Muscle of leg (tissue), 11 donors: ENCODE measurements around the gene CFAP221. TPM values are rescaled to one million over a fixed set of nuclear protein-coding genes. Genes with fewer than 3 reads are reported as not detected.
A peak's percentile ranks its signal among the peaks of the same experiment; 100 is the strongest.

Experiments used
- DNase-seq: peaks from one replicate; pipeline ENCODE4 v3.0.0; 2013
- H3K27ac ChIP-seq: one replicate; pipeline ENCODE4 v1.5.1; 2013; ENCODE audit warnings: mild to moderate bottlenecking, low read length, control low read depth
- H3K27me3 ChIP-seq: one replicate; pipeline ENCODE4 v1.6.1; 2013; ENCODE audit warnings: low read length; ENCODE audit not compliant: control insufficient read depth, insufficient read depth
- H3K36me3 ChIP-seq: one replicate; pipeline ENCODE4 v1.6.1; 2013; ENCODE audit warnings: low read length; ENCODE audit not compliant: control insufficient read depth, insufficient read depth
- H3K4me1 ChIP-seq: one replicate; pipeline ENCODE4 v1.6.1; 2013; ENCODE audit warnings: low read length; ENCODE audit not compliant: control insufficient read depth, insufficient read depth
- H3K4me3 ChIP-seq: one replicate; pipeline ENCODE4 v1.5.1; 2013; ENCODE audit warnings: low read length, control low read depth
- H3K9me3 ChIP-seq: replicated peaks from 2 replicates; pipeline ENCODE4 v1.6.1; 2013; ENCODE audit warnings: low read depth, low read length; ENCODE audit not compliant: control insufficient read depth
- WGBS: methylation state at CpG from one replicate; pipeline ENCODE4 v1.1.5; 2013; ENCODE audit warnings: missing lambda C conversion rate; ENCODE audit not compliant: insufficient coverage; 5-methylcytosine and 5-hydroxymethylcytosine counted together
- polyA plus RNA-seq, 8 donors: library from polyadenylated mRNA; unstranded; fragments of 120-200 nt; gene quantifications; one replicate each; pipeline versions ENCODE4 v1.2.1 to v1.2.3, GENCODE V29; 2013; ENCODE audit warnings: inconsistent platforms in 1 of 8, low replicate concordance in 1 of 8; ENCODE audit not compliant: insufficient read length in 8 of 8, insufficient read depth in 1 of 8
- total RNA-seq: library from RNA; stranded (reverse); fragments of 120-200 nt; gene quantifications from one replicate; pipeline ENCODE4 v1.2.4, GENCODE V29; 2013

CFAP221 gene
- total and polyA plus RNA-seq, 9 donors, result 0.22 to 4.2 (median 0.63) TPM

DNA sequence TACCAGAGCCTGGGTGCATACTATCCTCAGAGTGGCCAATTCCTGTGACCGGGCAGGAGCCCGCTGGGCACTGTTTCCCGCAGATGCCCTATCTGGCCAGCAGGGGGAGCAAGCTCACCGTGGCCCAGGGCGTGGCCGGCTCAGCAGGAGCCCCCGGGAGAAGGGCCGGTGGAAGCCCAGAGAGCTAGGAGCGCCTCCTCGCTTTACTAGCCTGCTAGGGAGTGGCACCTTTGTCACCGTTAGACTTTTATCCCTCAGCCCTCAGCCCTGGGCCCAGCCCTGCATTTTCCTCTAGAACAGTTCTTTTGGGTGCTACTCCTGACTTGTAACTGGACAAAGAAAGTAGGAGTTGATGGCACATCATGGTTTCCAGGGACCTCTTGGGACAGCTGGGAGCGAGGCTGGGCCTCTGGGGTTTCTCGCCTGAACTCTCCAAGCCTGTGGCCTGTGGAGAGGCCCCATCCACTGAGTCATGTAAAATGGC lies 158.7 kb downstream of the CFAP221 start:
- Histone ChIP-seq H3K4me1 (peaks cover 6% of the 10 kb centered on the region), H3K27me3 (no peaks in the 10 kb centered on the region), H3K9me3 (peaks cover 3% of the 10 kb centered on the region), H3K27ac (no peak overlapping the region), H3K36me3 (no peaks in the 10 kb centered on the region), H3K4me3 (no peak overlapping the region)
- DNase-seq, result peak; percentile 52
- 16% methylated on average over 13 of the region's 13 CpGs for WGBS

DNA sequence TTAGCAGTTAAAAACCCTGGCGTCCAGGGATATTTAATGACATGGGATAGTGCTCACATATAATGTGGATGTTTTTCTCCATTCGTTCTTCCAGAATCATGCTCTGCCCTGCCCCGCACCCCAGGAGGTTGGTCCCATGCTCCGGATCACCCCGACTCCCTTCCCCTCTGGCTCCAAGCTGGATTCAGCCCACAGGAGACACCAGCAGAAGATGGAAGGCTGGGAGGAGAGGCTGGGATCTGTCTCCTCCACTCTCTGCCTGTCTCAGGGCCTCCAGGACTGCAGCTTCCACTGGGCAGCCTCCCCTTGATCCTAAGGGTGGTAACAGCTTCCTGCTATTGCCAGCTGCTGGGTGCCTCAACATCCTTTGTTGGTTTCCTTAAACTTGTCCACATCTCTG lies 159.3 kb downstream of the CFAP221 start:
- WGBS, result no CpG with 5 or more reads among the region's 5 CpGs
- no peak overlapping the region for H3K27ac ChIP-seq
- no peak for DNase-seq
- peaks cover 6% of the 10 kb centered on the region for H3K4me1 ChIP-seq
- H3K9me3 ChIP-seq, result peaks cover 3% of the 10 kb centered on the region
- H3K27me3 ChIP-seq, result no peaks in the 10 kb centered on the region
- H3K4me3 ChIP-seq, result no peak overlapping the region
- no peaks in the 10 kb centered on the region for H3K36me3 ChIP-seq

DNA sequence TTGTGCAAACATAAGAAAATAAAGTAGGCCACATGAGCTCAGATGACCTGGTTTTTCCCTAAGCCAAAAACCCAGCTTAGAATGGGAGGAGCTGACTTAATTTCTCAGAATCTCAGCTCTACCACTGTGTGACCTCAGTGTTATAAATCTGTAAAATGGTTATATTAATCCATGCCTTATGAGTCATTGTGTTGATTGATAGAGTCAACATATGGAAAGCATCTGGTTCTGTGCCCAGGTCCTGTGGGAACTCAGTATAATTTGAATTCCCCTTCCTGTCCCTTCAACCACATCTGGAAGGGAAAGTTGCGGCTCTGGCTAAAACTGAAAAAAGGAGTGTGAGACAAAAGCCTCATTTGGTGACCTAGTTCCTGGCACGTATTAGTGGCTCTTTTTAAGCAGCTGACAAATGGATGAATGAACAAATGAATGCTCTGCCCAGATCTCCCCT lies 160.4 kb downstream of the CFAP221 start:
- Histone ChIP-seq H3K4me1 (peaks cover 6% of the 10 kb centered on the region), H3K27me3 (no peaks in the 10 kb centered on the region), H3K27ac (no peak overlapping the region), H3K4me3 (no peak overlapping the region), H3K36me3 (no peaks in the 10 kb centered on the region), H3K9me3 (peaks cover 3% of the 10 kb centered on the region)
- peak; percentile 36 for DNase-seq
- WGBS, result no CpG with 5 or more reads among the region's 2 CpGs

DNA sequence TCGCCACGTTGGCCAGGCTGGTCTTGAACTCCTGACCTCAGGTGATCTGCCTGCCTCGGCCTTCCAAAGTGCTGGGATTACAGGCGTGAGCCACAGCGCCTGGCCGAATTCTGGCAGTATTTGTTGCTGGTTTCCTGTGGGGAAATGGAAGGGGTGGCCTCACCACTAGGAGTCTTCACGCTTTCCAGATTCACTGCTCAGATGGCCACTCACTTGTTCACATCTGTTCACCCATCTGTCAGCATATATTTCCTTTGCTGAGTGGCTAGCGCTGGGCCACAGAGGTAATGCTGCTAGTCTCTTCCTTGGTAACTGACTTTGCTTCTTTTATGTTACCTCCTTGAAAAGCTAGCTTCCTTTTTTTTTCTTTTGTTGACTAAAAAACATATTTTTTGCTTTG lies 162.0 kb downstream of the CFAP221 start:
- no peak for DNase-seq
- peaks cover 3% of the 10 kb centered on the region for H3K9me3 ChIP-seq

More for the DNA sequence above, 162.0 kb downstream of the CFAP221 start:
- Histone ChIP-seq H3K36me3 (no peaks in the 10 kb centered on the region), H3K4me1 (peaks cover 6% of the 10 kb centered on the region), H3K4me3 (no peak overlapping the region), H3K27me3 (no peaks in the 10 kb centered on the region), H3K27ac (no peak overlapping the region)
- 80% methylated on average over 1 of the region's 8 CpGs for WGBS

Other genes with a start within 250 kb of the CFAP221 start
- gene C2orf76, start 177.6 kb upstream of the CFAP221 start, total RNA-seq, result 11.9 TPM
- 10 to 100 TPM in 2 of 8 donors, 1 to 10 TPM in 6; 8.9 to 11.8 (median 9.7) TPM for gene C2orf76, start 177.6 kb upstream of the CFAP221 start, polyA plus RNA-seq
- 179 TPM for gene DBI, start 177.5 kb upstream of the CFAP221 start, total RNA-seq
- 100 to 1,000 TPM; 252 to 319 (median 274) TPM for gene DBI, start 177.5 kb upstream of the CFAP221 start, polyA plus RNA-seq
- gene TMEM37, start 112.6 kb upstream of the CFAP221 start, total RNA-seq, result 2.0 TPM
- 10 to 100 TPM in 1 of 8 donors, 1 to 10 TPM in 7; 3.3 to 10.9 (median 5.9) TPM for gene TMEM37, start 112.6 kb upstream of the CFAP221 start, polyA plus RNA-seq
- not detected for gene SCTR, start 20.0 kb upstream of the CFAP221 start, total RNA-seq
- 1 to 10 TPM in 4 of 8 donors, under 1 TPM in 3, not detected in 1; 0.32 to 5.0 (median 1.1) TPM for gene SCTR, start 20.0 kb upstream of the CFAP221 start, polyA plus RNA-seq
- 9.1 TPM for gene TMEM177, start 134.8 kb downstream of the CFAP221 start, total RNA-seq
- 10 to 100 TPM in 4 of 8 donors, 1 to 10 TPM in 4; 8.2 to 11.5 (median 10.1) TPM for gene TMEM177, start 134.8 kb downstream of the CFAP221 start, polyA plus RNA-seq
- gene PTPN4, start 215.5 kb downstream of the CFAP221 start, total RNA-seq, result 36.3 TPM
- 10 to 100 TPM in 7 of 8 donors, 1 to 10 TPM in 1; 6.3 to 16.2 (median 13.4) TPM for gene PTPN4, start 215.5 kb downstream of the CFAP221 start, polyA plus RNA-seq